Upper lobe of left lung (tissue), 4 donors: ENCODE results near the gene EIF4G3.

Source experiments
- EP300 ChIP-seq, 4 donors: sonication (generic); formaldehyde crosslinking; IDR thresholded peaks; one replicate each; pipeline ENCODE4 v1.5.1; 2017; ENCODE audit warnings: antibody characterized with exemption in 4 of 4, control low read depth in 2 of 4
- POLR2A ChIP-seq, 4 donors: fragments of 450-650 bp; IDR thresholded peaks; one replicate each; pipeline ENCODE4 v1.5.1; 2016 to 2017; ENCODE audit warnings: antibody characterized with exemption in 4 of 4, mild to moderate bottlenecking in 2 of 4
- TF ChIP-seq, protein P1 (sequence below), 6 experiments: fragments of 450-650 bp in 4 of 6; fragments of 200-600 bp in 2 of 6; sonication (generic) in 2 of 6; IDR thresholded peaks; one replicate each; pipeline ENCODE4 v1.5.1; 2016 to 2019; ENCODE audit warnings: antibody characterized with exemption in 6 of 6

DNA sequence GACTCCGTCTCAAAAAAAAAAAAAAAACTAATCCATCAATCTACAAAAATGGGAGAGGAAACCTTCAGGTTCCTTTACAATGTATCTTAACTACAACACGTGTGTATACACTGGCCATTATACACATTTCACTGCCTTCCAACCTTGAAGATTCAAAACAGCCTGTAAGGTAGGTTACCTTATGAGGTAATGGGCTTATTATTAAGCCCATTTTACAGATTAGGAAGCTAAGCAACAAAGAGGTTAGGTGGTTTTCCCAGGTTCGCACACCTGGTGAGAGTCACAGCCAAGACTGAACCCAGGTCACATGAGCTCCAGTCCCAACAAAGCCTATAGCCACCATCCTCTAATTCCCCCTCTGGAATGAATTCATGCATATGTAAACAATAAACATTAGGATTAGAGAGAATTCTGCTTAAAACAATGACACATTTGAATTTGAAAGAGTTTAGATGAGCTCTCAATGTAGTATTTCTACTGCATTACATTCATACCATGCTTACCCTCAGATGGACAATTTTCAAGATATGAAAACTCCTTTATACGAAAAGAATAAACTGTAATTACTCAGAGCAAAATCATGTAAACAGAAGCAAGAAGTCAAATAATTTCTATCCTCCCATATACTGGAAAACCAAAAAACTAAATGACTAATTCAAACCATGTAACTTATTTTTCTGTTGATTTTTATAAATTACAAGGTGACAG lies 54.8 kb downstream of the EIF4G3 start:
- TF ChIP-seq, protein P1, sequence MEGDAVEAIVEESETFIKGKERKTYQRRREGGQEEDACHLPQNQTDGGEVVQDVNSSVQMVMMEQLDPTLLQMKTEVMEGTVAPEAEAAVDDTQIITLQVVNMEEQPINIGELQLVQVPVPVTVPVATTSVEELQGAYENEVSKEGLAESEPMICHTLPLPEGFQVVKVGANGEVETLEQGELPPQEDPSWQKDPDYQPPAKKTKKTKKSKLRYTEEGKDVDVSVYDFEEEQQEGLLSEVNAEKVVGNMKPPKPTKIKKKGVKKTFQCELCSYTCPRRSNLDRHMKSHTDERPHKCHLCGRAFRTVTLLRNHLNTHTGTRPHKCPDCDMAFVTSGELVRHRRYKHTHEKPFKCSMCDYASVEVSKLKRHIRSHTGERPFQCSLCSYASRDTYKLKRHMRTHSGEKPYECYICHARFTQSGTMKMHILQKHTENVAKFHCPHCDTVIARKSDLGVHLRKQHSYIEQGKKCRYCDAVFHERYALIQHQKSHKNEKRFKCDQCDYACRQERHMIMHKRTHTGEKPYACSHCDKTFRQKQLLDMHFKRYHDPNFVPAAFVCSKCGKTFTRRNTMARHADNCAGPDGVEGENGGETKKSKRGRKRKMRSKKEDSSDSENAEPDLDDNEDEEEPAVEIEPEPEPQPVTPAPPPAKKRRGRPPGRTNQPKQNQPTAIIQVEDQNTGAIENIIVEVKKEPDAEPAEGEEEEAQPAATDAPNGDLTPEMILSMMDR (IDR thresholded peaks at IDR 0.05): no peak
- no peak for TF ChIP-seq POLR2A (IDR thresholded peaks at IDR 0.05)
- no peak for TF ChIP-seq EP300 (IDR thresholded peaks at IDR 0.05)
